Fibroblast of skin of right biceps (primary cell): ENCODE measurements around the gene SPANXN5.
"Not testable (repeated sequence)": the region's sequence is repeated elsewhere in the genome, so short reads cannot be mapped to it uniquely, and the experiment has no call there.

Experiments
- DNase-seq: peaks from one replicate; pipeline ENCODE4 v3.0.0-alpha.2; 2013

SPANXN5 gene, protein sequence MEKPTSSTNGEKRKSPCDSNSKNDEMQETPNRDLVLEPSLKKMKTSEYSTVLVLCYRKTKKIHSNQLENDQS

GRCh38 chrX:52797327-52797726 is at the start of gene SPANXN5:
Gene SPANXN5, minus strand, starts transcription at chrX:52797427. Its CDS starts 79 bp downstream, at chrX:52797348.
- peak; percentile 0 for DNase-seq

- DNase-seq, result not testable (repeated sequence)
These were observed 46.4 kb upstream of the SPANXN5 start for GRCh38 chrX:52843619-52844018.

DNA sequence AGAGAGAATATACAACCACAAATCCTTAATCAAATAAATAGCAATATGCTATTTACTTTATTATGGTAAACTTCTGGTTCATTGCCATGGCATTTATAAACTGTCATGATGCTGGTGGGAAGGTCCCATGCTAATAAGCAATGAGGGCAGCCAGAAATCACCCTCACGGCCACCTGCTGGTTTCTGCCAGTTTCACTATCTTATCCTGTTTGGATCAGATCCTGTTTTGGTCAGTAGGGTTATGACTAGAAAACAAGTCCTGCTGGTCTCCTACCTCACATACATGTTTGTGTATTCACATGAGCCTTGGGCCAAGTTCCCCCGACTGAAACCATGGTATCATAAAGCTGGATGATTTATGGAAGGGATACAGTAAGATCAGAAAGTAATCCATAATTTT is 41.9 kb upstream of the SPANXN5 start:
- no peak for DNase-seq

DNA sequence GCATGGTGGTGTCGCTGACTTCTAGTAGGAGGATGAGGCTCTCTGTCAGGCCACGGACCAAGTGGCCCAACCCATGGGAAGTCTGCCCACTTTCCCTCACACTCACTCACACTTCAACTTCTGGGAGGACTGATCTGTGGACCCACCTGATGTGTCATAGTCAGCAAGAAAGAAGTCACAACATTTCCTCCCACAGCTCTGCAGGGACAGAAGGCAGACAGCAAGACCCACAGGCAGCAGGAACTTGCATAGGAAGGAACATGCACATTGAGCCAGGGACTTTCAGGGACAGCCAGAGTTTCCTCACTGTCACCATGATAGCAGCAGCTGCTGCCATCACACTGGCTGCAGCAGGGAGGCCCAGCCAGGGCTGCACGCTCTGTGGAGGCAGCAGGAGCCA is 33.3 kb upstream of the SPANXN5 start:
- DNase-seq, result no peak

DNA sequence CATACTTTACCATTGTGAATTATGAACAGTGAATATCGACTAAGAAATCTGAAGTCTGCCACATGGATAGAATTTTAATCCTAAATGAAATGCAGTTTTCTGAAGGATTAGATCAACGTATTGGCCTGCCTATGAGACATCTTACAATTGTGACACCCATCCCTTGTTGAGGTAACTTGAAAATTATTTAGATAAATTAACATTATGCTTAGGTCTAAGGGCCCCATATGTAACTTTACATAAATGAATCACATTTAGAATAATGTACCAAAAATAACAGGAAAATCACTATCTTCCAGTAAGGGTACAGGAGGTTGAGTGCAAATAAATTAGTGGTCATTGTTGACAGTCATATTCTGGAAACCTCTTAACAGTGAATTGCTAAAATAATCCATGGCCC is 27.4 kb upstream of the SPANXN5 start:
- no peak for DNase-seq

DNA sequence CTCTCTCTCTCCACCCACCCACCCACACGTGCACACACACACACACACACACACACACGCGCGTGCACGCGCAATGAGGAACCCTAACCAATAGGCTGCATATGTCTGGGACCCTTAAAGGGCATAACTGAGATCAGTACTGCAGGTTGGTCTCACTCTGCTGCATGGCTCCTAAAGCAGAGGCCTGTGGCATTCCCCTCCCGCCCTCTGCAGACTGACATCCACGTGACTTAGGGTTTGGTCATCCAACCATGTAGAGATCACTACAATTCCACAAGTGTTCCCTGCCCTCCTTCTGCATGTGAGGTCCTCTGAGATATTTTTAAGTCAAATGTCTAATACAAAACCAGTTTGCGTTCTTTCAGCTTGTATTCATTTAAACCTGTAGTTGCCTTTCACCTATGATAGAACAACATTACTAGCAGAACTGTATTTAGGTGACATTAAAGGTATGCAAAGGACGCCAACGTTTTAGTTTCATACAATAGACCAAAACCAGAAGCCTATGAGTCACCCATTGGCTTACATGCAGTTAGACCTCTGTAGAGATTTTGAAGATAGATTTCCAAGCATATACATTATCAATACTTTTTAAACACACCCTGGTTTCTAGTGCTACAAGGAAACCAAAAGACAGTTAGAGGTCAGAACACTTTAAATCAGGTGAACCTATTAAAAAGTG is 24.0 kb upstream of the SPANXN5 start:
- no peak for DNase-seq

- no peak for DNase-seq
These were observed 22.6 kb upstream of the SPANXN5 start for GRCh38 chrX:52819788-52820187.

GRCh38 chrX:52811065-52811625 is 13.9 kb upstream of the SPANXN5 start, which contains the start of gene XAGE5:
Gene XAGE5, plus strand, starts transcription at chrX:52811287. Its CDS starts 1,280 bp downstream, at chrX:52812567.
- no peak for DNase-seq

GRCh38 chrX:52804876-52805275 is 7.6 kb upstream of the SPANXN5 start:
- not testable (repeated sequence) for DNase-seq

DNA sequence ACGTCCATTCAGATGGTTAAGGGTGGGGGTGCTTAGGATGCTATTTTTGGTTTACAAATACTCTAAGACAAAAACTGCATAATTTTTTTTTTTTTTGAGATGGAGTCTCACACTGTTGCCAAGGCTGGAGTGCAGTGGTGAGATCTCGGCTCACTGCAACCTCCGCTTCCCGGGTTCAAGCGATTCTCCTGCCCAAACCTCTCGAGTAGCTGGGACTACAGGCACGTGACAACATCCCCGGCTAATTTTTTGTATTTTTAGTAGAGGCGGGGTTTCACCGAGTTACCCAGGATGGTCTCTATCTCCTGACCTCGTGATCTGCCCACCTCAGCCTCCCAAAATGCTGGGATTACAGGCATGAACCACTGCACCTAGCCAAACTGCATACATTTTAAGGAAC is 23.7 kb downstream of the SPANXN5 start:
- not testable (repeated sequence) for DNase-seq

DNA sequence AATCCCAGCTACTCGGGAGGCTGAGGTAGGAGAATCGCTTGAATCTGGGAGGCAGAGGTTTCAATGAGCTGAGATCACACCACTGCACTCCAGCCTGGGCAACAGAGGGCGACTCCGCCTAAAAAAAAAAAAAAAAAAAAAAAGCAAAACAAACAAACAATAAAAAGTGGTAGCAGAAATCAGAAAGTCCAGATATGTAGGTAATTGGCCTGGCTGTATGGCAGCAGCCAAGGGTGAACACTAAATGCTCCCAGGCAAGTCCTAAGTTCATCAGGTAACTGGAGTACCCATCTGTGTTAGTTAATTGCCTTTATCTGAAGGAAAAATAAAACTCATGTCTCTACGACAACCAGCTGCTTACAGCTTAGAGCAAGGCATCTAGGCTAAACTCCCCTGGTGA is 31.2 kb downstream of the SPANXN5 start:
- DNase-seq, result not testable (repeated sequence)

GRCh38 chrX:52750952-52751351 is 46.3 kb downstream of the SPANXN5 start, which contains the start of gene SSX2B:
Gene SSX2B, plus strand, starts transcription at chrX:52751252. Its CDS starts 1,429 bp downstream, at chrX:52752681.
- not testable (repeated sequence) for DNase-seq
